Kidney epithelial cell (primary cell): ENCODE results near the gene LEFTY1. TPM values are rescaled to one million over a fixed set of nuclear protein-coding genes. Genes with fewer than 3 reads are reported as not detected.
"Not testable (repeated sequence)": the region's sequence is repeated elsewhere in the genome, so short reads cannot be mapped to it uniquely, and the experiment has no call there.

Source experiments
- DNase-seq: peaks from one replicate; pipeline ENCODE4 v3.0.0-alpha.2; 2010; ENCODE audit warnings: low read depth
- H3K27me3 ChIP-seq: 2 replicates; pipeline ENCODE4 v1.6.0; 2011; ENCODE audit warnings: low read length; ENCODE audit not compliant: control insufficient read depth, insufficient read depth
- H3K36me3 ChIP-seq: 2 replicates; pipeline ENCODE4 v1.5.1; 2011; ENCODE audit warnings: low read length; ENCODE audit not compliant: control insufficient read depth, insufficient read depth
- H3K4me3 ChIP-seq: 2 replicates; pipeline ENCODE4 v1.5.1; 2011; ENCODE audit warnings: low read depth, mild to moderate bottlenecking, control low read depth, low read length
- total RNA-seq: library from RNA; depleted of rRNA; stranded (reverse); fragments of >200 nt; gene quantifications from 2 replicates; pipeline ENCODE4 v1.2.3, GENCODE V29; 2015
- TF ChIP-seq, protein P1 (sequence below): IDR thresholded peaks from 2 replicates; pipeline ENCODE4 v1.5.1; 2011; ENCODE audit warnings: mild to moderate bottlenecking, moderate library complexity, low read length, control low read depth, inconsistent platforms; ENCODE audit not compliant: insufficient read depth, poor library complexity, severe bottlenecking

The LEFTY1 gene, protein sequence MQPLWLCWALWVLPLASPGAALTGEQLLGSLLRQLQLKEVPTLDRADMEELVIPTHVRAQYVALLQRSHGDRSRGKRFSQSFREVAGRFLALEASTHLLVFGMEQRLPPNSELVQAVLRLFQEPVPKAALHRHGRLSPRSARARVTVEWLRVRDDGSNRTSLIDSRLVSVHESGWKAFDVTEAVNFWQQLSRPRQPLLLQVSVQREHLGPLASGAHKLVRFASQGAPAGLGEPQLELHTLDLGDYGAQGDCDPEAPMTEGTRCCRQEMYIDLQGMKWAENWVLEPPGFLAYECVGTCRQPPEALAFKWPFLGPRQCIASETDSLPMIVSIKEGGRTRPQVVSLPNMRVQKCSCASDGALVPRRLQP
- not detected in 2 replicates for total RNA-seq

GRCh38 chr1:225888898-225889601, at the start of gene LEFTY1:
TSS of gene LEFTY1 (minus strand) at chr1:225889146. CDS start at chr1:225889066, 80 bp downstream.
- Histone ChIP-seq H3K27me3 (no peaks in the 10 kb centered on the region), H3K36me3 (no peaks in the 10 kb centered on the region), H3K4me3 (no peak within 1 kb of the TSS)
- TF ChIP-seq, protein P1, sequence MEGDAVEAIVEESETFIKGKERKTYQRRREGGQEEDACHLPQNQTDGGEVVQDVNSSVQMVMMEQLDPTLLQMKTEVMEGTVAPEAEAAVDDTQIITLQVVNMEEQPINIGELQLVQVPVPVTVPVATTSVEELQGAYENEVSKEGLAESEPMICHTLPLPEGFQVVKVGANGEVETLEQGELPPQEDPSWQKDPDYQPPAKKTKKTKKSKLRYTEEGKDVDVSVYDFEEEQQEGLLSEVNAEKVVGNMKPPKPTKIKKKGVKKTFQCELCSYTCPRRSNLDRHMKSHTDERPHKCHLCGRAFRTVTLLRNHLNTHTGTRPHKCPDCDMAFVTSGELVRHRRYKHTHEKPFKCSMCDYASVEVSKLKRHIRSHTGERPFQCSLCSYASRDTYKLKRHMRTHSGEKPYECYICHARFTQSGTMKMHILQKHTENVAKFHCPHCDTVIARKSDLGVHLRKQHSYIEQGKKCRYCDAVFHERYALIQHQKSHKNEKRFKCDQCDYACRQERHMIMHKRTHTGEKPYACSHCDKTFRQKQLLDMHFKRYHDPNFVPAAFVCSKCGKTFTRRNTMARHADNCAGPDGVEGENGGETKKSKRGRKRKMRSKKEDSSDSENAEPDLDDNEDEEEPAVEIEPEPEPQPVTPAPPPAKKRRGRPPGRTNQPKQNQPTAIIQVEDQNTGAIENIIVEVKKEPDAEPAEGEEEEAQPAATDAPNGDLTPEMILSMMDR, result no peak
- DNase-seq, result no peak

DNA sequence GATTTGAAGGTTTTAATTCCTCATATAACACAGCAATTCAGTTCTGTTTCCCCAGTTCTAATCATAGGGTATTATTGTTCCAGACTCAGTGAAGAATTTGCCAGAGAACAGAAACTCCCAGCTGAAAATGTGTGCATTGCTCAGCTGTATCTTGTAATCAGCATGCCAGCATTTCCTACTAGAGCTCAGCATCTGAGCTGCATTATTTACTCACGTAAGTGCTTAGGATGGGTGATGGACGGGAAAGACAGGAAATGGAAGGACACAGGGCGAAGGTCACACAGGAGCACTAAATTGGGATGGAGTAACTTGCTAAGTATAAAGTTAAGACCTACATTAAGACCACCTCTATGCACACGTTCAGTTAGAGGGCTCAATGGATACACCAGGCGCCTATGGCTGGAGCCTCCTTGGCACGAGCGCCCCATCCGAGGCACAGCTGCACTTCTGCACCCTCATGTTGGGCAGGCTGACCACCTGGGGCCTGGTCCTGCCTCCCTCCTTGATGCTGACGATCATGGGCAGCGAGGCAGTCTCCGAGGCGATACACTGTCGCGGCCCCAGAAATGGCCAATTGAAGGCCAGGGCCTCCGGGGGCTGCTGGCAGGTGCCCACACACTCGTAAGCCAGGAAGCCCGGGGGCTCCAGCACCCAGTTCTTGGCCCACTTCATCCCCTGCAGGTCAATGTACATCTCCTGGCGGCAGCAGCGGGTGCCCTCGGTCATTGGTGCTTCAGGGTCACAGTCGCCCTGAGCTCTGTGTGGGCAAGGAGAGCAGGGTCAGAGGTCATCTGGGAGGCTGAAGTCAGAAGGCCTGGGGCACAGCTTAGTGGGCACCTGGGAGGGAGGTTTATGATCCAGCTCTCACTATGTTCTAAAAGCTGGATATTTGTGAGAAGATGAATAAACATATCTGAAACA, 48.4 kb upstream of the LEFTY1 start:
- Histone ChIP-seq H3K36me3 (no peaks in the 10 kb centered on the region), H3K27me3 (no peaks in the 10 kb centered on the region), H3K4me3 (no peak overlapping the region)
- no peak for DNase-seq
- TF ChIP-seq, protein P1, result no peak

DNA sequence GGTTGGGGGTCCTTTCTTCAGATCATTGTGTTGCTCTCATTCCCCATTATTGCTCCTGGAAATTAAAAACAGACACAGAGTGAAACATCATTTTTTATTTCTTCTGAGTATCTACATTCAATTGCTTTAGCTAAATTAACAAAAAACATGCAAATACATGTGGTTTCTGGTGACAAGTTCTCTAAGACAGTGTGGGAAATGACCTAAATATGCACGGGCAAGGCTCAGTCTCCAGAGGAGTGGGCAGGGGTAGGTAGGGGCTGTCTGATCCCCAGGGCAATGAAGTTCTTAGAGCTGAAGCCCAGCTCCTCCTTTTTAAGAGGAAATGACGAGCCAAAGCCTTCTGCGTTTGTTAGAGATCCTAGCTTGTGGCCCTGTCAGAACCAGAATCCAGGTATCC, 47.6 kb upstream of the LEFTY1 start:
- DNase-seq, result no peak
- Histone ChIP-seq H3K36me3 (no peaks in the 10 kb centered on the region), H3K27me3 (no peaks in the 10 kb centered on the region), H3K4me3 (no peak overlapping the region)
- TF ChIP-seq, protein P1, result no peak

DNA sequence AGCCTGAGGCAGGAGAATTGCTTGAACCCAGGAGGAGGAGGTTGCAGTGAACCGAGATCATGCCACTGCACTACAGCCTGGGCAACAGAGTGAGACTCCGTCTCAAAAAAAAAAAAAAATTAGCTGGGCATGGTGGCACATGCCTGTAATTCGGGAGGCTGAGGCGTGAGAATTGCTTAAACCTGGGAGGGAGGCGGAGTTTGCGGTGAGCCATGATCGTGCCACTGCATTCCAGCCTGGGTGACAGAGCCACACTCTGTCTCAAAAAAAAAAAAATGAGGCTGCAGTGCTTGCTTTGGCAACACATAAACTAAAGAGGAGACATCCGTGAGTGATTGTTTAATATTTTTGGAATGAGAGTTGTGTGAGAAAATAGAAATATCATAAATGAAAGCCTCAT, 47.1 kb upstream of the LEFTY1 start:
- not testable (repeated sequence) for H3K27me3 ChIP-seq, H3K36me3 ChIP-seq, DNase-seq, H3K4me3 ChIP-seq

- TF ChIP-seq, protein P1, result no peak
- H3K27me3 ChIP-seq, result no peaks in the 10 kb centered on the region
These were observed 45.8 kb upstream of the LEFTY1 start for GRCh38 chr1:225934711-225935110.

DNA sequence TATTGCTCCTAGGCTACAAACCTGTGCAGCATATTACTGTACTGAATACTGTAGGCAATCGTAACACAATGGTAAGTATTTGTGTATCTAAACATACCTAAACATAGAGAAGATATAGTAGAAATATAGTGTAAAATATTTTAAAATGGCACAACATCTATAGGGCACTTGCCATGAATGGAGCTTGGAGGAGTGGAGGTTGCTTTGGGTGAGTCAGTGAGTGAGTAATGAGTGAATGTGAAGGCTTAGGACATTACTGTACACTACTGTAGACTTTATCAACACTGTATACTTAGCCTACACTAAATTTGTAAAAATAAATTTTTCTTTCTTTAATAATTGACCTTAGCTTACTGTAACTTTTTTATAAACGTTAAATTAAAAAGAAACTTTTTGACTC, 44.1 kb upstream of the LEFTY1 start:
- H3K27me3 ChIP-seq, result no peaks in the 10 kb centered on the region
- TF ChIP-seq, protein P1, result no peak
- H3K4me3 ChIP-seq, result no peak overlapping the region
- DNase-seq, result peak; percentile 28
- H3K36me3 ChIP-seq, result no peaks in the 10 kb centered on the region

More at GRCh38 chr1:225934711-225935110, 45.8 kb upstream of the LEFTY1 start:
- Histone ChIP-seq H3K4me3 (no peak overlapping the region), H3K36me3 (no peaks in the 10 kb centered on the region)
- no peak for DNase-seq
